GM12872 (cell line): ENCODE measurements around the gene ELMO3.
A peak's percentile ranks its signal among the peaks of the same experiment; 100 is the strongest.

ENCODE experiments used
- CTCF ChIP-seq: IDR thresholded peaks from 3 replicates; pipeline ENCODE4 v1.5.1; 2011; ENCODE audit warnings: low read depth, mild to moderate bottlenecking, low read length, moderate library complexity; ENCODE audit not compliant: insufficient read depth

Gene ELMO3, protein sequence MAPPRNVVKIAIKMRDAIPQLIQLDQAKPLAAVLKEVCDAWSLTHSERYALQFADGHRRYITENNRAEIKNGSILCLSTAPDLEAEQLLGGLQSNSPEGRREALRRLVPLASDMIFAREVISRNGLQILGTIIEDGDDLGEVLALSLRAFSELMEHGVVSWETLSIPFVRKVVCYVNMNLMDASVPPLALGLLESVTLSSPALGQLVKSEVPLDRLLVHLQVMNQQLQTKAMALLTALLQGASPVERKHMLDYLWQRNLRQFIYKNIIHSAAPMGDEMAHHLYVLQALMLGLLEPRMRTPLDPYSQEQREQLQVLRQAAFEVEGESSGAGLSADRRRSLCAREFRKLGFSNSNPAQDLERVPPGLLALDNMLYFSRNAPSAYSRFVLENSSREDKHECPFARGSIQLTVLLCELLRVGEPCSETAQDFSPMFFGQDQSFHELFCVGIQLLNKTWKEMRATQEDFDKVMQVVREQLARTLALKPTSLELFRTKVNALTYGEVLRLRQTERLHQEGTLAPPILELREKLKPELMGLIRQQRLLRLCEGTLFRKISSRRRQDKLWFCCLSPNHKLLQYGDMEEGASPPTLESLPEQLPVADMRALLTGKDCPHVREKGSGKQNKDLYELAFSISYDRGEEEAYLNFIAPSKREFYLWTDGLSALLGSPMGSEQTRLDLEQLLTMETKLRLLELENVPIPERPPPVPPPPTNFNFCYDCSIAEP

DNA sequence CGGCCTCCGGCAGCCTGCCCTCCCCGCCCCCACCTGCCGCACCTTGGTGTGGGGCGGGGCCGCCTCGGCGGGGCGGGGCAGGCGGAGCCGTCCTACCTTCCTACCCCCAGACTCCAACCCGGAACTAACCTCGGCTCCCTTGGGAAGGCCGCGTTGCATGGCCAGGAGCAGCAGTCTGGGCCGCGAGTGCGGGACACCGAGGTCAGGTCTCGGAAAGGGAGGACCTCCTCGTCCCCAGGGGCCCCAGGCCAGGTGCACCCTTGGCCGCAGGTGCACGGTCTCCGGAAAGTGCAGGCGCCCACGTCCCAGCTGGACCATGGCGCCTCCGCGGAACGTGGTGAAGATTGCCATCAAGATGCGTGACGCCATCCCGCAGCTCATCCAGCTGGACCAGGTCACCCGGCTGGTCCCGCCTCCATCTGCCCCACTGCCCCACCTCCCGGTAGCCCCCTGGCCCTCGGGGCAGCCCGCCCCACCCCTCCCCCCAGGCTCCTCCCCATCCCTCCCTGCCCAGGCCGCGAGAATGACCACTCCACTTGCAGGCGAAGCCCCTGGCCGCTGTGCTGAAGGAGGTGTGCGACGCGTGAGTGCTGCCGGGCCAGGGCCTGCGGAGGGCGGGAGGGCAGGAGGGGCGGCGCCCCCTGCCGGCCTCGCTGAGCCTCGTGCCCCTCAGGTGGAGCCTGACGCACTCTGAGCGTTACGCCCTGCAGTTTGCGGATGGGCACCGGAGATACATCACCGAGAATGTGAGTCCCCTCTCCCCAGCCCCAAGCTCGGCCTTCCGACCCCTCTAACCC lies at the start of gene ELMO3:
TSS of gene ELMO3 (plus strand) at position 121 of the 797 bp plus-strand sequence. CDS start at position 317, 196 bp downstream.
- TF ChIP-seq CTCF: no peak

DNA sequence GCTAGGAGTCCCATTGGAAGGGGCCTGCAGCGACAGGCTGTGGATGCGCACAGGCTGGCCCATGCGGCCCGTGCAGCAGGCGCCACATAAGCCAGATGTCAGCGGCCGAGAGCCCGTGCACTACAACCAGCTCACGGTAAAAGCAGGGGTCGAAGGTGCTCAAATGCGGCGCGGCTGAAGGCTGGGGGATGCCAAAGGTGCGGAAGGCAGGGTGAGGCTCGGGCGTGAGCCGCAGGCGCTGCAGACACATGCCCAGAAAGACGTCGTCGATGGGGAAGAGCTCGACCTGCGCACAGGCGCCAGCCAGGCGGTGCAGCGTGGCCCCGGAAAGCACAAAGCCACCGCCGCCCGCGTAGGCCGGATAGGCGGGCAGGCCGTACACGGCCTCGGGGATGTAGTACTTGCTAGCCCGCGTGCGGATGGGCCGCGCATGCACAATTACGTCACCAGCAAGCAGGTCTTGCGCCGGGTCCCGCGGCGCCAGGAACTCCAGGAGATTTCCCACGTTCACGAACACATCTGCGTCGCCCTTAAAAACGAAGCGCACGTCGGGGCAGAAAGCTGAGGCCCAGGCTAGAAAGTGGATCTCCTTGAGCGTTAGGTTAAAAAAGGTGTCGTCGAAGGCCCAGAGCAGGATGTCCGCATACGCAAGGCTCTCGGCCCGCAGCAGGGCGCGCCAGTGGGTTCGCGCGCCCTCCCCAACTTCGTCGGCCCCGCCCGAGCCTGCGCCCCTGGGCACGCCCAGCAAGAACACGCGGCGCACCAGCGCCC lies 49.5 kb upstream of the ELMO3 start:
- no peak for TF ChIP-seq CTCF

DNA sequence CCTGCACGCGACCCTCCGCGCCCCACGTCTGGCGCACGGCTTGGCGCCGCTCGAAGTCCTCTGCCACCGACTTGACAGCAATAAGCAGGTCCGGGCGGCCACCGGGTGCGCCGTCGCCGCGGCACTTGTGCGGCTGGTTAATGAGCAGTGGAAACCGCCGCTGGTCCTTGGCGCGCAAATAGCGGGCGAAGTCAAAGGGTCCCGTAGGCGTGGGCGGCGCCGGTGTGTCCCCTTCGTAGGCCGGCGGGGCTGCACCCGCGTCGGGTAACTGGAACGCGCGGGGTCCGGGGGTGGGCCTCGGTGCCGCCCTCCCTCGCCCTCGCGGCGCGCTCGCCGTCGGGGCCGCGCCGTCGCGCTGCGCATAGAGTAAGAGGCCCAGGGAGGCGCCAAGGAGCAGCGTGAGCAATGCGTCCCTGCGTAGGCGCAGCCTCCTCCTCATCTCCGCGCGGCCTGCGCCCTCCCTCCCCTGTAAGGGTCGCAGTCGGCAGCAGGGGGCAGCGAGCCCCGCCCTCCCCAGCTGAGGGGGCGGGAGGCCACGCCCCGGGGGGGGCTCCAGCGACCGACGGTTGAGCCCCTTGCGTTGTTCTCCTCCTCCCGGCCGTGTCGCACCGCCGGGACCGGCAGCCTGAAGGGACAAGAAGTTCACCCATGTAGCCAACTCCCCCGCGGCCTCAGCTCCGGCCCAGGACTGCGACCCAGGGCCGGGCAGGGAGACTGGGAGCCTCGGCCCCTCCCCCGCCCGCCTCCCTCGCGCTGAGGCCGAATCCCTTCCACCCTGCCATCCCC lies 48.7 kb upstream of the ELMO3 start:
- TF ChIP-seq CTCF: 0 out of 3 replicates have a peak, but pooled peaks have one; percentile 18

DNA sequence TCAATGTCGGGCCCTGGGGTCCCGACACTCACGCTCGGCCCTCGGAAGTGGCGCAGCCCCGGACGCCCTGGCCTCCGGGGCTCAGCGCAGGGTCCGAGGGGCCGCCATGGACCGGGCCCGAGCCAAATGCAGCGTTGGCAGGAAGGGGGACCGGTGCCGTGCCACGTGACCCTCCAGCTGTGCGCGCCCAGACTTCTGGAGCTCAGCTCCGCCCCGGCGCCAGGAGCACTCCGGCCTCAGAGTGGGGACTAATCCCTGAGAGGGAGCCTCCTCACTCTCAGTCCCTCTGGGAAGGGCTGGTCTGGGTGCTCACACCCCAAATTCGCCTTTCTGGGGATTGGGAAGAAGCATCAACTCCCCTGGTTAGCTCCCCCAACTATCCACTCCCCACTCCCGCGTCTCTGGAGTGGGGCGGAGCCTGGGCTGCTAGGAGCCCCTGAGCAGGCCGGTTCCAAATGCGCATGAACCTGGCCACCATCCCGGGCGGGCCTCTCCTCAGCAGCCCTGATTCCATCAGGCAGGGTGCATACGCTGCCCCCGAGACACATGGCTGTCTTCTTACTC lies 48.0 kb upstream of the ELMO3 start, which contains the start of gene B3GNT9:
TSS of gene B3GNT9 (minus strand) at position 166 of the 564 bp plus-strand sequence. CDS start 513 bp downstream, outside the sequence.
- no peak for TF ChIP-seq CTCF

- no peak for TF ChIP-seq CTCF
Observed at GRCh38 chr16:67151431-67152097, 47.4 kb upstream of the ELMO3 start.
